HG03575 (cell line): ENCODE measurements around the gene SBNO2.

ENCODE experiments used
- ATAC-seq: cut with Tn5 transposase; IDR thresholded peaks from one replicate; pipeline ENCODE4 v1.9.1; 2021; ENCODE audit not compliant: unreplicated experiment, insufficient number of reproducible peaks, low FRiP score; ENCODE audit errors: extremely low read depth

Gene SBNO2

DNA sequence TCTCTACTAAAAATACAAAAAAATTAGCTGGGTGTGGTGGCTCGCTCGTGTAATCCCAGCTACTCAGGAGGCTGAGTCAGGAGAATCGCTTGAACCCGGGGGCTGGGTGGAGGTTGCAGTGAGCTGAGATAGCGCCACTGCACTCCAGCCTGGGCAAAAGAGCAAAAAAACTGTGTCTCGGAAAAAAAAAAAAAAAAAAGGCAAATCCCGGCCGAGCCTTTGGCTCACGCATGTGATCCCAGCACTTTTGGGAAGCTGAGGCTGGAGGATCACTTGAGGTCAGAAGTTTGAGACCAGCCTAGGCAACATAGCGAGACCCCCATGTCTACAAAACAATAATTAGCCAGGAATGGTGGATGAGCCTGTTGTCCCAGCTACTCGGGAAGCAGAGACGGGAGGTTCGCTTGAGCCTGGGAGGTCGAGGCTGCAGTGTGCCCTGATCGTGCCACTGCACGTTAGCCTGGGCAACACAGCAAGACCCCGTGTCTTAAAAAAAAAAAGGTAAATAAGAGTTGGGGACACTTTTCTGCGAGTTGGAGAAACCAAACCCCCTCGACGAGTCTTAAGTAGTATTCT lies 70.8 kb downstream of the SBNO2 start:
- ATAC-seq = no peak

DNA sequence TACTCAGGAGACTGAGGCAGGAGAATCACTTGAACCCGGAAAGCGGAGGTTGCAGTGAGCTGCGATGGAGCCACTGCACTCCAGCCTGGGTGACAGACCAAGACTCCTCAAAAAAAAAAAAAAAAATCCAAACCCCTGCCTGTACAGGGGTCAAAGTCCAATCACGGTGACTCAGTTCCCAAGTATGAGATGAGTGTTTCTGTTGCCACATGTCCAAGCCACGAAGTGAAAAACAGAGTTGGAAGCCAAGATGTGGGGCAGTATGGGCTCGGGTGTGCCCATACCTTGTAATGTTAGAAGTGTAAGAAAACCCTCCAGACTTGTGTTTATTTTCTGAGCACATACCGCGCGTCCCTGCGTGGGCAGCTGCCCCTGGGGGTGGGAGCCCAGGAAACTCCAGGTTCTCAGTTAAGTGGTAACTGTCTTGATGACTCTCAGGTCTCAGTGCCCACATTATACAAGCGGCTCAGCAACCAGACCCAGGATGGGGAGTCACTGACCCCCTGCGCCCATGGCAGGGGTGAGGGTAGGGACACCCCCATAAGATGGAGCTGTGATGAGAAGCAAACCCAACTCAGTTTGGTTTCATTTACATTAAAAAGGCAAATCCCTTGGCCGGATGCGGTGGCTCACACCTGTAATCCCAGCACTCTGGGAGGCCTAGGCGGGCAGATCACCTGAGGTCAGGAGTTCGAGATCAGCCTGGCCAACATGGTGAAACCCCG lies 71.5 kb downstream of the SBNO2 start:
- ATAC-seq = no peak

DNA sequence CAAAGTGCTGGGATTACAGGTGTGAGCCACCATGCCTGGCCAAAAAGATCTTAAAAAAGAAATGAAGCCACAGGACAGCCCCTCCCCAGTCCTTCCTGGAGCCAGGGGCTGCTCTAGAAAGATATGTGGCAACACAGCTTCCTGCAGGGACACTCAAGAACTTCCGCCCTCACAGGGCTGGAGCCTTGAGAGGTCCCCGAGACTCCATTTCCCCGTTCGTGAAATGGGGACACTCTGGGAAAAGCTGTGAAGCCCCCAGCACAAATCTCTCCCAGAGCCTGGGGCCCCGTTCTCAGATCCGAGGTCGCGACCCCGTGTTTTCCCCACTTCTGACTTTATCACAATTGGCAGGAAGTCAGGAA lies 72.8 kb downstream of the SBNO2 start:
- ATAC-seq = no peak

DNA sequence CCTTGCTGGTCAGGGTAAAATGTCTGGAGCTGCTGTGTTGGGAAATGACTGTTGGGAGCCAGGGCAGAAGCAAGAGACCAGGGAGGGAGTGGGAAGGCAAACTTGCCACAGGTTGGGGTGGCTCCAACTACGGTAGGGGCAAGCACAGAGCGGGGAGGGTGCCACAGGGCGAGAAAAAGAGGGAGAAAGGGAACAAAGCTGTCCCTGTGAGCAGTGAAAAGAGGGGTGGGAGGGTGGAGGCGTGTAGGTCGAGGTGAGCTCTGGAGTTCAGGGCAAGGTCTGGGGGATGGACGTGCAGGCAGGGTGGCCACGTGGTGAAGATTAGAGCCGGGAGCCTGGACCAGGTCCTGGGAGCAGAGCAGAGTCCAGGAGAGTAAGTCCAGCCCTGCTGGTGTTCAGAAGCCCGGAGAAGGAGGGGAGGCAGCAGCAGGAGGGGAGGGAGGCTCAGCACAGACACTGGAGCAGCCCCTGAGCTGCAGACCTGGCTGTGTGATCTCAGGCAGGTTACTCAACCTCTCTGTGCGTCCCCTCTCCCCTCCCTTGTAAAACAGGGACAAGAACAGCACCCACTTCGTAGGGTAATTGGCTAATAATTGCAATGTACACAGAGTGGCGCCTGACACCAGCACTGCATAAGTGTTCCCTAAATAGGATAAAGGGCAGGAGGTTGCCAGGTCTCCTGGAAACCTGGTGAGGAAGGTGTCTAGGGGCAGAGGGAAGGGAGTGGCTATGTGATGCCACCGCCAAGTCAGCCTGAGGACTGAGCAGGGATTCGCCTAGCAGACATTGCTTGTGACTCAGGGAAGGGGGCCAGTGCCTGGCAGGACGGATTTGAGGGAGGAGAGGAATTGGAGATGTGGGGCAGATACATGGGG lies 75.7 kb downstream of the SBNO2 start:
- ATAC-seq = no peak

DNA sequence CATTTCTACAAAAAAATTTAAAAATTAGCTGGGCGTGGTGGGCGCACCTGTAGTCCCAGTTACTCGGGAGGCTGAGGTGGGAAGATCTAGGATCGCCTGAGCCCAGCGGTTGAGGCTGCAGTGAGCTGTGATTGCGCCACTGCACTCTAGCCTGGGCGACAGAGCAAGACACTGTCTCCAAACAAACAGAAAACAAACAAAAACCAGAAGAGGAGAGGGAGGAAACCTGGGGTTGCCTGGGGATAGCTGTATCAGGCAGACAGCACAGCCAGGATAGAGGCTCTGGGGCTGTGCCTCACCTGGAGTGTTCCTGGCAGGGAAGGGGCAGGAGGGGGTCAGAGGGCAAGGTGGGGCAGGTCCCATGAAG lies 76.3 kb downstream of the SBNO2 start:
- no peak for ATAC-seq

DNA sequence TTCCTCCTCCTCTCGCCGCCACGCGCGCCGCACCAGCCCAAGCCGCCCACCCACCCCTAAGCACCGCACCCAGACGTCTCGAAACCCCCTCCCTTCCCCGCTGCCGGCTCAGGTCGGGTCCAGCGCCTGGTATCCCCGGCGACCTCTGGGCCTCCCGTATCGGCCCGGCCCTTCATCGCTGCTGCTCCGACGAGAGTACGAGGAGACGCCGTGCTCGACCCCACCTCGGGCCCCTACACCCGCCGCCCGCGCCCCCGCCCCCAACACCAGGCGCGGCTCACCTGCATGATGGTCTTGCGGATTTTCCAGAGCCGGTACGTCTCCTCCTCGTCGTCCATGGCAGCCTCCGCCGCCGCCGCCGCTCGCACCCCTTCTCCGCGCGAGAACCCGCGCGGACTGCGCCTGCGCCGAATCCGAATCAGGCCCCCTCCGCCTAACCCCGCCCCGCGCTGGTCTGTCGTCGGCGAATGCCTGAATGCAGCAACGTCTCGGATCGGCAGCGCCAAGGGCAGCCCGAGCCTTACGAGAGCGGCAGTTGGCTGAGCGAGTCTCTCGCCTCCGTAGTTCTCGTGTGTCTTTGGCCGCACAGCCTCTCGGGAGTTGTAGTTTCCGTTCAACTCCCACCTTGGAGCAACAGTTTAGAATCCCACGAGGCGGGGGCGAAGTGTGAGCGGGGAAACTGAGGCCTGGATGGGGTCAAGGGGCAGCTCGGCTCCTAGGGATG lies 78.9 kb downstream of the SBNO2 start, which contains the start of gene POLR2E:
Gene POLR2E (minus strand): TSS at position 398 of the 724 bp plus-strand sequence. CDS start 60 bp downstream, at position 338.
- ATAC-seq = no peak

DNA sequence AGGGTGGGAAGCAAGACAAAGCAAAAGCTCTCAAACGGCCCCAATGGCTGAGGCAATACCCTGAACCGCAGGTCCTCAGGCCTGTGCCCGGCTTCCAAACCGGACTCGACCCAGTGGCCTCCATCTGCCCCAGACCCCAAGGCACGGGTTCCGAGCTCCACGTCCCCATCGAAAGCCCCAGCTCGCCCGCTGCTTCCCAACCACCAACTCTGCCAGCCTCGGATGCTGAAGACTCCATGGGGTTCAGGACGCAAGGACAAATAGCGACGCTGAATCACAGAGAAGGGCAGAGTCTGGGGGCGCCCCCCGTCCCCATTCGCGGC lies 79.5 kb downstream of the SBNO2 start:
- ATAC-seq = no peak

DNA sequence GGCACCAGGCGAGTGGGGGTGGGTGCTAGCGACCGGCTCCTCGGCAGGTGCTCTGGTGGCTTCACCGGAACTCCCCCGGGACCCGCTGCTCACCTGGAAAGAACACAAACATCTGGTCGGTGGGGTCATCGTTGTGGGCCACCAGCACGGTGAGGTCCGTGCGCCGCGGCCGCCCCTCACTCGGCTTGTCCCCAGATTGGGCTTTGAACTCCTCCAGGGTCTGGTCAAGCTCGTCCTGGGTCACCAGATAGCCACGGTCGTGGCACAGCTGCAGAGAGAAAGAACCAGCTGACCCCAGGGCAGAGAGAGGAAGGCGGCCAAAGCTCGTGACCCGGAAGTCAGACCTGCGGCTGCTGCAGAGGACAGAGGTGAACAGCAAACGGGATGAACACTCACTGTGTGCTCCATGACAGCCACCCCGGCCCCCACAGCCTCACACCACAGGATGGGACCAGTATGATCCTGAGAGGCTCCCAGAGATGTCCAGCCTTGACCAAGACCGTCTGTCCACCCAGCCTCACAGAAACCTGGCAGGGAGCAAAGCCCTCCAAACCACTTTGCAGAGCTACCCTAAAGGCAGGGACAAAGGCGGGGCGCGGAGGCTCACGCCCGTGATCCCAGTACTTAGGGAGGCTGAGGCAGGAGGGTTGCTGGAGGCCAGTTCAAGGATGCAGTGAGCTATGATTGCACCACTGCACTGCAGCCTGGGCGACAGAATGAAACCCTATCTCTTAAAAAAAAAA lies 80.1 kb downstream of the SBNO2 start:
- no peak for ATAC-seq

DNA sequence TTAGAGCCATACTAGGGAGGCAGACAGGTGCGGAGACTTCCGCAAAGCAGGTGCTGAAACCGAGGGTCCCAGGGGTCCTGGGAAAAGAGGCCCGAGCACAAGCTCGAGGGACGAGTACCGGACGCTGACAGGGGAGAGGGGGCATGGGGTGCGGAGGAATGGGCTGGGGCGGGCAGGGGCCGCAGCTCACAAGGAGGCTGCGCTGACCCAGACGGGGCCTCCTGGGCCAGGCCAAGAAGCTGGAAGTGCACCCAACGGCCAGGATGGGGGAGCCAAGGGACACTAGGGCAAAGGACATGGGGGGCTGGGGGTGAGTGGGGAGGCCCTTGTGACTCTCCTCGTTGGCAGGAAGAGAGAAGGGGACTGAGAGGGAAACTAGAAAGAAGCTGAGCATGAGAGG lies 80.7 kb downstream of the SBNO2 start:
- no peak for ATAC-seq

DNA sequence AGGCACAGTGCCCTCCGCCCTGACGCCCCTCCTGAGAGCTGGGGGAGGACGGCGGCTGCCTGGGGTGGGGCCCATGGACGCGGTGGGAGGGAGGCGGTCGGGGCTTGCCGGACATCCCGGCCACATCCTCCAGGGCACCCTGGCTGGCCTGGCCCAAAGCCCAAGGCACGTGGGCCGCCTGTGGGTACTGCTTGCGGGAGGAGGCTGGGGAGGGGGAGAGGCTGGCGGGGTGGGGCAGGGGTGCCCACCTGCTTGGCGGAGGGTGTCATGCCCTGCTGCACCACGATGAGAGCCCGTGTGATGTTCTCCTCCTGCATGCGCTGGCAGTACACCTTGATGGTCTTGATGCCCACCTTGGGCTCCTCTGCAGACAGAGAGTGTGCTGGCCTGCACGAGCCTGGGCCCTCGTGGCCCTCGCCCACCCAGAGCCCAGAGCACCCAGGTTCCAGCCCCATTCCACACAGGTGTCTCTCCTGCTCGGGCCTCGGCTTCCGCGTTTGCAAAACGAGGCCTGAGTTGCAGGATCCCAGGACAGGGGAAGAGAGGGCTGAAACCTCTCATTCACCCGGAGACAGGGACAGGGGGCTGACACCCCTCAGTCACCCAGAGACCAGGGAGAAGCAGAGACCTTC lies 82.4 kb downstream of the SBNO2 start:
- no peak for ATAC-seq

DNA sequence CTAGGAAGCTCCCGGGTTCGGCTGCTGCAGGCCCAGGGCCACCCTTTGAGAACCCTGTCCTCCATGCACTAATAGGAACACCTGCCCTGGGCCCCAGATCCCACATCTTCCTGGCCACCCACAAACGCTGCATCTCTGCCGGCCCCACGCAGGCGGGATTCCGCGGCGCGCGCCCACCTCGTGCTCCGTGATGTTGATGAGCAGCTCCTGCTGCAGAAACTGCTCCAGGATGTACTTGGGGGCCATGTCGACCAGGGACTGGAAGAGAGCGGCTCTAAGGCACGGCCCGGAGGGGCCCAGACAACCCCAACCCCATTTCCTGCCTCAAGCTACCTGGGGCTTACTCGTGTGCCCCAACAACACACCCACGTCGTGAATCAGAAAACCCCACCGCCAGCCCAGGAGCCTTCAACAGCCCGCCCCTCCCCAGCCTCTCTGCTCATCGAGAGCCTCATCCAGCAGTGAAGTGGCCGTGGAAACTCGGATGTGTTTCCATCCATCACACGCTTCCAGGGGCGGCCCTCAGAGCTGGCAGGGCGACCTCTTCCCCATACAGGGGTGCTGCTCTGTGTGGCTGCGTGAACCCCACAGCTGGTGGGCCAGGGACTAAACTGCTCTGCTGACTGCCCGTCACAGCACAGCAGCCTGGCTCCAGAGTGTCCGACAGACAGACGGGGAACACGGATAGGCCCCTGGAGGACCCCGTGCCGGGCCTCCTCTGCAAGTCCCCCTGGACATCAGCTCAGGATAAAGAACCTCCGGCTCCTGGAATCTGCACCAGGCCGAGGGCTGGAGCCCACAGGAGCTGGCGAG lies 83.1 kb downstream of the SBNO2 start:
- no peak for ATAC-seq

DNA sequence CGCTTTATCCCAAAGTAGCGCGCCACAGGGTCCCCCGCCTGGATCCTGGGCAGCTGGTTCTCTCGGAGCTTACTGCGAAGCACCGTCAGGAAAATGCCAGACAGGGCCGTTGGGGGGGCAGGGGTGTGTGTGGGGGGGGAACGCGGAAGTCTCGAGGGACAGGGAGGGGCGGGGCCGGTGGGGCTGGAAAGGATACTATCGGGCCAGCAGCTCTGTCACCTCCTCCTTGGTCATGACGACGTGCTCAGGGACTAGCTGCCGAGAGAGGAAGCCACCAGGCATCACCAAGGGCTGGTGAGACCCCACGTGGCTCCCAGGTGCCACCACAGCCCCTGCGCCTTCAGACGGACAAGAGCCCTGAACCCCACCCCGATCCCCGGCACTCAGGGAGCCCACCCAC lies 84.2 kb downstream of the SBNO2 start:
- ATAC-seq = no peak

DNA sequence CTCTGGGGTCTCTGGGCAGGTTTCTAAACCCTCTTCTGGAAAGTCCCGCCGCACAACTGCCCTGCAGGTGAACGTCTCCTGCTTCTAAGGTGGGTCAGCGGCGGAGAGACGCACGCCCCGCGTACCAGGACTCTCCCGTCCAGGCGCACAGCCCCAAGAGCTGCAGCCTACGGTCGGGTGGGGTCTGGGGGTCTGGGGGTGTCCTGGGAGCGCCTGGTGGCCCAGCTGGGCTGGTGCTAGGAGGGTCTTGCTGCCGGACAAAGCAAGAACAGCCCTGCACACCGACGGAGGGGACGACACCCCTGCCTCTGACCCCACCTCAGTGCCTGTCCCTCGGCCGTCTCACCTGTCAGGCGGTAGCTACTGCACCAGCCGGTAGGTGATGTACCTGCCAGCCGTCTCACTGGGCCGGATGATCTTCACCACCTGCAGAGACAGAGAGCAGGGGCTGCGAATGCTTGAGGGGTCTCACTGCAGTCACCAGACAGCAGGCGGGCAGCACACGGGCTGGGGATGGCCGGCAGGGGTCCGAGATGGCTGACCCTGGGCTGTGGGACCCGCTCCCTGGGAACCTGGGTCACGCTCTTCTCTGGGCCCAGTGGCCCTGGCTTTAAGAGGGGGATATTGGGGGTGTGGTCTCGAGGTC lies 84.8 kb downstream of the SBNO2 start:
- no peak for ATAC-seq

DNA sequence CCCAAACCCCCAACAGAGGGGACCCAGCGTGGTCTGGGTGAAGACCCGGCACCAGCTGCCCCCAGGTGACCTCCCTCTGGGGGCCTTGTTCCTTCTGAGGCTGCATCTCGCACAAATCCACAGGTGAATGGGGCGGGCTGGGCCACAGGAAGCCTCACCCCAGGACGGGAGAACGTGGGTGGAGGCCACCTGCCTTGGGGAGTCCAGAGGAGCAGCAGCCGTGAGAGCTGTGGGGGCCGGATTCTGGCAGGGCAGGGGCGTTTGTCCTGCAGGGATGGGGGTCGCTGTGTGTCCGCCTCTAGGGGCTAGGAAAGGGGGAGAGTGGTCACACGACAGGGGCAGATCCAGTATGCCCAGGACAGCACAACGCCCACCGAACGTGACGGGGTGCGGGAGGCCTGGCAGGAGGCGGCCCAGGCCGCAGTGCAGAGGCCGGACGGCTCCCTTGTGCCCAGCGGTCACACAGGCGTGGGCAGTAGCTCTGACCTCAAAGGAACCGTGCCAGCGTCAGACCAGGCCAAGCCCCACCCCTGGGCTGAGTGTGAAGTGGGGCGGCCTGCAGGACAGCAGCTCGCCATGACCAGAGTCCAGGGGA lies 85.6 kb downstream of the SBNO2 start:
- ATAC-seq = no peak

DNA sequence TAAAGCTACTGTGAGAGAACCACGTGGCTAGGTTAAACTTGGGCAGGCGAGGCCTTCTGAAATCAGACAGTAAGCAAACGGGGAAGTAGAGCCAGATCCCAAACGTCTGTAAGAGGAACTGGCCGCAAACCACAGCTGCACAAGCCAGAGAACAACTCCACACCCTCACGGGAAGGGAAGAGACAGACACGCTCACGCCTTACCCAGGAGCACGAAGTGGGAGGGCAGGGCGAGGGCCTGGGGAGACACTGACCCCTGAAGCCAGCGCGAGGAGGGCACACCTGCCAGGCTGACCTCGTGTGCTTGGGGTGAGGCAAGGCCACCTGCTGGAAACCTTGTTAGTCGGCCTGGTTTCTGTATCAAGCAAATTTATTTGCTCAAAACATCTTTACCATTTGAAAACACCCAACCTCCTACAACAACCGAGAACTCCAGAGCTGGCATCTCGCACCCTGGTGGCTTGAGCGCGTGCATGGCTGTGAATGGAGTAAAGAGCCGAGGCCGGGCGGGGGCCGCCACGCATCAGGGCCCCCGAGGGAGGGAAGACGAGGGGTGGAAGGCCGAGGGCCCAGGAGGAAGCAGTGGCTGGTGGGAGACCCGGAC lies 86.2 kb downstream of the SBNO2 start:
- no peak for ATAC-seq

DNA sequence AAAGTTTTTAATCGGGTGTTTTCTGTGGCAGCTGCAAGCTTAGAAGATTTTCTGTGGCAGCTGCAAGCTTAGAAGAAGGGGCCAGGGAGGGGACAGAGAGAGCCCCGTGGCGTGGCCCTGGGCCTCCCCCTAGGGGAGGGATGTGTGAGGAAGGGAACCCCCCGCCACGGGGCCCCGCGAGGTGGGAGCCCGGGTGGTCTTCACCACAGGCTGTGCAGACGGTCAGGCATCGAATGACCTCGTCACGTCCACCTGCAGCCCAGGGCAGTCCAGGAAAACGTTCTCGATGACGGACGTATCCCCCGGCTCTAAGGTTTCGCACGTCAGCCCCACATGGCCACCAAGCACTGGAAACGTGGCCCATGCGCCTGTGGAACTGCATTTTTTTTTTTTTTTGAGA lies 87.5 kb downstream of the SBNO2 start:
- no peak for ATAC-seq
